HG02943 (cell line): ENCODE measurements around the gene KRTAP10-3.
"Not testable (repeated sequence)": the region's sequence is repeated elsewhere in the genome, so short reads cannot be mapped to it uniquely, and the experiment has no call there.

Experiments used
- ATAC-seq: cut with Tn5 transposase; IDR thresholded peaks from one replicate; pipeline ENCODE4 v1.9.1; 2021; ENCODE audit warnings: mild to moderate bottlenecking, low read depth, moderate library complexity; ENCODE audit not compliant: unreplicated experiment

KRTAP10-3 gene

GRCh38 chr21:44572959-44573583 is 14.5 kb upstream of the KRTAP10-3 start:
- ATAC-seq = no peak

- no peak for ATAC-seq
Measured at GRCh38 chr21:44571844-44572782, 13.5 kb upstream of the KRTAP10-3 start.

DNA sequence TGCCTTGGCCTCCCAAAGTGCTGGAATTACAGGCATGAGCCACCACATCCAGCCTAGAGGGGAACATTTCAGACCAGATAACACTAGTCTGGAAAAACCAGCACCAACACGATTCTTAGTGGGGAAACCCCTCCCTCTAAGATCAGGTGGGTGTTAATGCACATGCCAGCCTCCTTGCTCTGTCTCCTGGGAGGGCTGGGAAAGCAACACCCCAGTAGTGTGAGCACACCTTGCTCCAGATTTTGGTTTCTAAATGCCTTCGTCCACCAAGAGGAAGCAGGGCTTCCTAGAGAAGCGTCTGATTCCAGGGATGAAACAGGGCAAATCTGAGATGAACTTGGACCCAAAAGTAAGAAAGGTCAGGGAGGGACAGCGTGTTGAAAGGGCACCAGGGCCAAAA is 12.7 kb upstream of the KRTAP10-3 start:
- no peak for ATAC-seq

DNA sequence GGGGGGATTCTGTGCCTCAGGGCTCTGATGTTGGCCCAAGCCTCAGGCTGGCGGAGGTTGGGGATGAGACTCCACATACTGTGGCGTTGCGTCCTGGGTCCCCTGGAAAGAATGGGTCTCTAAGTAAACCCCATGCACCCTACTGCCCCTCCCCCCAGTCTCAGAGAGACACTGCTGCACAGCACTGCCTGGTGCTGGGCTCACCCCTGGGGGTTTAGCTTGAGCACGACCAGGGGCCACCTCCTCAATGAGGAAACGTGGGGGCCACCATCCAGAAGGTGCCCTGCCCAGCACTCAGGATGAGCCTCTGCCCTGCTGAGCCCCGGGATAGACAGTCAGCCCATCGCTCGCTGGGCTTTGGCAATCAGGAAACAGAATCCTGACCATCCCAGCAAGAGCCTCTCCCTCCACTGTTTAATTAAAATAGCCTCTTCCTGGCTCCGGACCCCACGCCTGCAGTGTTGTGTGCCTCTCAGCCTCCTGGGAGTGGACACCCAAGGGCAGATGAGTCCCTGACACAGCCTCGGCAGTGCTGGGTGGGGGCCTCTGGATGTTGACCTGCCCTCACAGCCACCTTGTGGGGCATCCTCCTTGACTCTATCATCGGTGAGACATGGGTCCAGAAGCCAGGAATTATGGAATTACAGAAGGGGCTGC is 11.4 kb upstream of the KRTAP10-3 start:
- ATAC-seq = no peak

DNA sequence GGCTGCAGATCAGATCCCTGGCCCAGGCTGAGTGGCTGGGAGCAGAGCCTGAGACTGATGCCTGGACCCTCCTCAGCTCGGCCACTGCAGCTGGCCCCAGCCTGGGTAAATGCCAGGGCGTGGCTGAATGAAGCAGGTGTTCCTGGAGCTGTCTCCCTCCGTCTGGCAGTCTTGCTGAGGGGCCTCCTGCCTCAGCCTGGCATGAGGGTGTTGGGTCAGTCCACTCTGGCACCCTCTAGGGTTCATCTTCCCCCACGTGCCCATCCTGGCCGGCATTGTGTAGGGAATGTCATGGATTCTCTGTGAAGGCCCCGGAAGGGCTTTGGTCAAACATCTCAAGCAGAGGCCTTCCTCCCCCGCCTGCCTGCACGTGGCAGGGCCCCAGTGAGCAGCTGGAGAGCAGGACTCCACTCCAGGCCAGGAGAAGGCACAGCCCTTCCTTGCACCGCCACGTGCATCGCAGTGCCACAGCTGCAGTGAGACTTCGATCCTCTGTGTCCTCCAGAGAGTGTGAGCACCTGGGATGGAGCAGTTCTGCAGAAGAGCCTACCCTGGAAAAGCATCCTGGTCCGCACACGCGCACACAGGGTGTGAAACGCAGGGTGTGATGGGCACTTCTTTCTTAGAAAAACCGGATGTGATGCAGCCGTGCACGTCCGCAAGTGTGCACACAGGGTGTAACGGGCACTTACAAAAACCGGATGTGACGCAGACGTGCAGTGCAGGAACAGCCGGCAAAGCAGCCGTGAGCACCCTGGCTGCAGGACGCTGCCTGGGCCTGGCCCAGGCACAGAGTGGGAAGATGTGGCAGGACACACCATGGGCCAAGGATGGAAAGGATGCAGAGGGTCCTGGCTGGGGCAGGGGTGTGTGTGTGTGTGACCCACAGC is 10.3 kb upstream of the KRTAP10-3 start:
- no peak for ATAC-seq

- no peak for ATAC-seq
Measured at GRCh38 chr21:44568261-44568660, 9.7 kb upstream of the KRTAP10-3 start.

DNA sequence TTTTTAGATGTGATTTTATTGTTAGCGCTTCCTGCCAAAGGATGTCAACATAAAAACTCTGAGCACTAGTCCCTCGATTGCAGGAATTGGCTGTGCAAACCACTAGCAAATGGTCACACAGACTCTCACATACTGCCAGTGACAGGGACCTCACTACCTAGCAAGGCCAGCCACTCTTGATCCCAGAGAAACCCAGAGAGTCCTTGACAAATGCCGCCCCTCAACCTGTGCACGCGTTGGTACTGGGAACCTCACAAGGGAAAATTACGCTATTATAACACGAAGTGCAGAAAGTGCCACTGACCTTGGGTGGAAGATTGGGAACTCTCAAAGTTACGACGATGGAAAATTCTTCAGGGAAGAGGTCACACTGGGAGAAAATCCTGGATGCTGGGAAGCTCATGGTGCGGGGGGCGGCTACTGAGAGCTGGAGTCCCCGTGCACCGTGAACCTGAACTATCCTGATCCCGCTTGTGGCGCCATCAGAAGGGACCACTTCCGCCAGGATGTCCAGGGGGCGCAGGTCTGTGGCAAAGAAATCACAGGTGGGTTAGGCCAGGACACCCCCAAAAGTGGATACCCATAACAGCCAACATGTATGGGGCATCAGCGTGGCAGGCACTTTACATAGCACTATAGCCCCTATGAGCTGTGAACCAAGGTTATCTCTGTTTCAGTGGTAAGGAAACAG is 9.0 kb upstream of the KRTAP10-3 start:
- ATAC-seq = no peak

DNA sequence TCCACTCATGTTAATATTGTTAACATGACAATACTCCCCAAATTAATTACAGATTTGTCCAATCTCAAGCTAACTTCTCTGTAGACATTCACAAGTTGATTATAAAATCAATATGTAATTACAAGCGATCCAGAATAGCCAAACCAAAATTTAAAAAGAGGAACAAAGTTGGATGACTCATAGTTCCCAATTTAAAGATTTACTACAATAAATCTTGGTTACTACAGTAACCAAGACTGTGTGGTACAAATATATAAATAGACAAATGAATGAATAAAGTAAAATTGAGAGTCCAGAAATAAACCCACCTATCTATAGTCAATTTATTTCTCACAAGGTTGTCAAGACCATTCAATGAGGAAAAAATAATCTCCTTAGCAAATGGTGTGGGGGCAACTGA is 7.8 kb upstream of the KRTAP10-3 start:
- ATAC-seq = no peak

DNA sequence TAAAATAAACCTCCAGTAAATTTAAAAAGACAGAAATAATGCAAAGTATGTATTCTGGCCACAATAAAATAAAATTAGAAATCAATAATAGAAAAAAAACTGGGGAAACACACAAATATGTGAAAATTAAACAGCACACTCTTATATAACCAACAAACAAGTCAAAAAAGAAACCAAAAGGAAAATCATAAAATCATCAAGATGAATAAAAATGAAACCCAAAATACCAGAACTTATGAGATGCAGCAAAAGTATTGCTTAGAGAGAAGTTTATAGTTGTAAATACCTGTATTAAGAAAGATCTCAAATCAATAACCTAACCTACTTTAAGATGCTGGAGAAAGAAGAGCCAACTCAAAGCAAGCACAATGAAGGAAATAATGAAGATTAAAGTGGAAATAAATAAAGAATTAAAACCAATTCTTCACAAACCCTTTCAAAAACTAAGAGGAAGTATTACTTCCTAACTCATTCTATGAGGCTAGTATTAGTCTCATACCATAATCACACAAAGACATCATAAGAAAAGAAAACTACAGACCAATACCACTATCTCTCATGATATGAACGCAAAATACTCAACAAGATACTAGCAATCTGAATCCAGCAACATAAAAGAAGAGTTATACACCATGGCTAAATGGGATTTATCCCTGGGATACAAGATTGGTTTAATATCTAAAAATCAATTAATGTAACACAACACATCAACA is 6.4 kb upstream of the KRTAP10-3 start:
- ATAC-seq = no peak

- no peak for ATAC-seq
Measured at GRCh38 chr21:44564099-44564498, 5.5 kb upstream of the KRTAP10-3 start.

DNA sequence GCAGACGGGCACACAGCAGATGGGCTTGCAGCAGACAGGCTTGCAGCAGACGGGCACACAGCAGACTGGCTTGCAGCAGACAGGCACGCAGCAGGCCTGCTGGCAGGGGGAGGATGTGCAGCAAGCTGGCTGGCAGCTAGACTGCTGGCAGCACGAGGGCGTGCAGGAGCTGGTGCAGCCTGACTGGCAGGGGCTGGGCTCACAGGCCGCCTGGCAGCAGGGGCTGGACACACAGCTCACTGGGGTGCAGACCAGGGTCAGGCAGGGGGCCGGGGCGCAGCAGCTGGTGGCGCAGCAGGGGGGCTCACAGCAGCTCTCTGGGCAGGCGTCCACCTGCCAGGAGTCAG is 293 bp downstream of the KRTAP10-3 start:
- ATAC-seq = not testable (repeated sequence)

GRCh38 chr21:44557491-44558328 is 885 bp downstream of the KRTAP10-3 start:
- no peak for ATAC-seq

- no peak for ATAC-seq
Measured at GRCh38 chr21:44556879-44557278, 1.7 kb downstream of the KRTAP10-3 start.

- no peak for ATAC-seq
Measured at GRCh38 chr21:44555200-44555875, 3.3 kb downstream of the KRTAP10-3 start.

DNA sequence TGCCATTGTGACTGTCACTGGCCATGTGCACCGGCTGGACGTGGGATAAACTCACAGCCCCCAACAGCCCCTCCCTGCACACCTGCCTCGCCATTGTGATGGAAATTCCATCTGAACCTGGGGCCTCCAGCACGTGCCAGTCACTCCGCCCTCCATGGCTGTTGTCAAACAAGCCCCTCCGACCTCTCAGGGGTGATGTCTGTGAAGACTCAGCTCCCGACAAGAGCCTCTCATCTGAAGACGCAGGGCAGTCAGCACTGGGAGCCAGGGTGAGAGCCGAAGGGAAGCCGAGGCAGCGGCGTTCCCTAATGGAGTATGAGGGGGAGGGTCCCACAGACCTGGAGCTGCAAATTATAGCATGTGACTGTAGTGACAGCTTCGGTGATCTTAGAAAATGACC is 5.9 kb downstream of the KRTAP10-3 start:
- ATAC-seq = no peak

- ATAC-seq = no peak
Measured at GRCh38 chr21:44552136-44552535, 6.5 kb downstream of the KRTAP10-3 start.

DNA sequence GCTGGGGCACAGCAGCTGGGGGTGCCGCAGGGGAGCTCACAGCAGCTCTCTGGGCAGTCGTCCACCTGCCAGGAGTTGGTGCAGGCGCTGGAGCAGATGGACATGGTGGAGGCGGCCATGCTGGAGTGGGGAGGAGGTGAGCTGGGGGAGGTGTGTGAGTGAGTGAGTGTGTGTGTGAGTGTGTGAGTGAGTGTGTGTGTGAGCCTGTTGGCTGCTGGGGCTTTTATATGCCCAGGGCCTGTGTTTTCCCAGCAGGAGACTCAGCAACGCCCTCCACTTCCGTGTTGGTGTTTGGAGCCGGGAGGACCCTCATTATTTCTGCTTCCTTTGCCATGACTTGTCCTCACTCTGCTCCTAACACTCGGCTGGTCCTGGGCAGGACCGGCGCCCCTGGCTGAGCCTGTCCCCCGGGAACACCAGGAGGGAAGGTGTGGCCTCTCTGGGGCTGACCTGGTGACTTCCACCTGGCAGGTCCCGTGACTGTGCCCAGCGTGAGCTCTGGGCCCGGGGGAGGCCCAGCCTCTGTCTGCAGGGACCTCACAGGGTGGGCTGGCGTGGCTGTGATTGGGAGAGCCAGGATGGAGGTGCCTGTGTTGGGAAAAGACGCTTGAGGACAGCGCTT is 7.1 kb downstream of the KRTAP10-3 start, which contains the start of gene KRTAP10-2:
TSS of gene KRTAP10-2 (minus strand) at position 166 of the 622 bp plus-strand sequence. CDS start at position 119, 47 bp downstream.
- no peak for ATAC-seq
